K562 (cell line): ENCODE measurements around the gene CDAN1. TPM values are rescaled to one million over a fixed set of nuclear protein-coding genes. Genes with fewer than 3 reads are reported as not detected.

Source experiments
- BMI1 ChIP-seq: fragments of 150-350 bp; IDR thresholded peaks from 2 replicates; pipeline ENCODE4 v1.6.1; 2014; ENCODE audit warnings: low read length
- CHD4 ChIP-seq: fragments of 200-600 bp; sonication (generic); IDR thresholded peaks from 3 replicates; pipeline ENCODE4 v1.6.1; 2012; ENCODE audit warnings: low read depth, mild to moderate bottlenecking, mixed read lengths, low read length, inconsistent platforms; ENCODE audit not compliant: insufficient read depth, insufficient replicate concordance, poor library complexity, severe bottlenecking
- DACH1 ChIP-seq: fragments of 450-650 bp; IDR thresholded peaks from 2 replicates; pipeline ENCODE4 v1.6.1; 2018; ENCODE audit not compliant: partially characterized antibody
- FOSL1 ChIP-seq: fragments of 200-800 bp; sonication (Bioruptor generic); conservative IDR thresholded peaks from 2 replicates; pipeline ENCODE4 v1.6.1; 2016; ENCODE audit warnings: missing genetic modification characterization, missing compliant biosample characterization
- FUS ChIP-seq: fragments of 200-400 bp; formaldehyde crosslinking; optimal IDR thresholded peaks from 2 replicates; pipeline ENCODE3; 2017; ENCODE audit warnings: low read depth, low read length
- GTF3C2 ChIP-seq: IDR thresholded peaks from 3 replicates; pipeline ENCODE4 v1.6.1; 2011; ENCODE audit warnings: borderline replicate concordance, mild to moderate bottlenecking, moderate library complexity; ENCODE audit not compliant: insufficient read length; ENCODE audit errors: extremely low read depth
- HEY1 ChIP-seq: fragments of 250-450 bp; sonication (Bioruptor Pico); IDR thresholded peaks from 2 replicates; pipeline ENCODE4 v1.5.0; 2020; ENCODE audit warnings: mild to moderate bottlenecking, moderate library complexity, borderline replicate concordance
- NFE2L1 ChIP-seq: fragments of 450-650 bp; IDR thresholded peaks from 2 replicates; pipeline ENCODE4 v1.6.1; 2016; ENCODE audit warnings: missing genetic modification characterization, low read depth, mild to moderate bottlenecking, missing compliant biosample characterization, moderate library complexity, borderline replicate concordance
- PATZ1 ChIP-seq: fragments of 250-450 bp; sonication (Bioruptor Pico); IDR thresholded peaks from 2 replicates; pipeline ENCODE4 v1.5.0; 2020; ENCODE audit warnings: mild to moderate bottlenecking, borderline replicate concordance
- POLR2B ChIP-seq: fragments of 450-650 bp; IDR thresholded peaks from 2 replicates; pipeline ENCODE4 v1.6.1; 2018; ENCODE audit warnings: low read depth; ENCODE audit not compliant: partially characterized antibody
- RFX5 ChIP-seq: IDR thresholded peaks from 2 replicates; pipeline ENCODE4 v1.6.1; 2011; ENCODE audit warnings: low read depth, mild to moderate bottlenecking, improper control_type of control experiment, low read length
- SAFB2 ChIP-seq: fragments of 200-400 bp; formaldehyde crosslinking; IDR thresholded peaks from 2 replicates; pipeline ENCODE4 v1.6.1; 2018; ENCODE audit warnings: borderline replicate concordance, low read length, low read depth, moderate library complexity; ENCODE audit not compliant: severe bottlenecking
- TAF1 ChIP-seq: IDR thresholded peaks from 2 replicates; pipeline ENCODE4 v1.6.1; 2011; ENCODE audit warnings: mild to moderate bottlenecking, low read length, moderate library complexity; ENCODE audit not compliant: insufficient read depth, control insufficient read depth, severe bottlenecking; ENCODE audit errors: extremely low read depth
- TFAP4 ChIP-seq: sonication (generic); formaldehyde crosslinking; IDR thresholded peaks from 2 replicates; pipeline ENCODE4 v1.8.0; 2022; ENCODE audit warnings: missing genetic modification reagents, mild to moderate bottlenecking, moderate library complexity, borderline replicate concordance
- THAP7 ChIP-seq: fragments of 250-450 bp; sonication (Bioruptor Pico); IDR thresholded peaks from 2 replicates; pipeline ENCODE4 v1.5.0; 2021
- THRAP3 ChIP-seq: fragments of 450-650 bp; IDR thresholded peaks from 2 replicates; pipeline ENCODE4 v1.6.1; 2016; ENCODE audit warnings: mild to moderate bottlenecking, inconsistent platforms, borderline replicate concordance
- ZBTB43 ChIP-seq: sonication (generic); formaldehyde crosslinking; IDR thresholded peaks from 2 replicates; pipeline ENCODE4 v1.8.0; 2023; ENCODE audit warnings: mild to moderate bottlenecking, missing genetic modification reagents
- ZNF224 ChIP-seq: sonication (generic); formaldehyde crosslinking; IDR thresholded peaks from 2 replicates; pipeline ENCODE4 v1.8.0; 2022; ENCODE audit warnings: mild to moderate bottlenecking, missing genetic modification reagents
- ZNF311 ChIP-seq: fragments of 250-450 bp; sonication (Bioruptor Pico); IDR thresholded peaks from 2 replicates; pipeline ENCODE4 v1.4.0; 2020; ENCODE audit warnings: mild to moderate bottlenecking, moderate library complexity
- polyA plus RNA-seq, 8 experiments: library from polyadenylated mRNA; depleted of rRNA in 4 of 8; stranded (reverse) in 5 of 8; unstranded in 3 of 8; fragments of >200 nt; fragmentation: Nextera tagmentation in 2 of 8; fragmentation: Illumina TruSeq in 1 of 8; extraction: Ambion mirVana in 2 of 8; extraction: Trizol in 1 of 8; gene quantifications; 2 replicates each; pipeline versions ENCODE4 v1.2.1 to v1.2.3, GENCODE V29; 2011 to 2014; ENCODE audit warnings: inconsistent platforms in 1 of 8, missing spikeins in 1 of 8
- total RNA-seq, 7 experiments: library from RNA; depleted of rRNA in 6 of 7; stranded (reverse); fragments of >200 nt in 6 of 7; fragmentation: Illumina TruSeq in 2 of 7; extraction: Trizol in 2 of 7; gene quantifications; 2 replicates each; pipeline versions ENCODE4 v1.2.1 to v1.2.3, GENCODE V29; 2011 to 2021; ENCODE audit warnings: low replicate concordance in 1 of 7

Gene CDAN1
- total and polyA plus RNA-seq, 9 of the 15 experiments (the other 6 are each of a cell fraction or from before 2014, with no cell fraction given): 1.6 to 34.4 (median 13.8) TPM

GRCh38 chr15:42736793-42737528 lies at the start of gene CDAN1 (continued):
- TF ChIP-seq PATZ1 (CRISPR knock-in tag): no peak
- TF ChIP-seq POLR2B: peak; percentile 56
- no peak for TF ChIP-seq HEY1 (CRISPR knock-in tag)
- TF ChIP-seq CHD4: no peak
- TF ChIP-seq TFAP4: peak; percentile 54; the same call in 1 of the 2 replicates
- no peak for TF ChIP-seq GTF3C2
- TF ChIP-seq THRAP3: no peak
- TF ChIP-seq NFE2L1 (tag): no peak
- no peak for TF ChIP-seq FOSL1 (tag)
- no peak for TF ChIP-seq THAP7 (CRISPR knock-in tag)
- TF ChIP-seq DACH1: no peak
- no peak for TF ChIP-seq BMI1
- peak; percentile 10 for TF ChIP-seq FUS
- no peak for TF ChIP-seq RFX5
- no peak for TF ChIP-seq SAFB2
- no peak for TF ChIP-seq ZNF311
- TF ChIP-seq ZBTB43 (CRISPR knock-in tag): no peak
- no peak for TF ChIP-seq ZNF224 (CRISPR knock-in tag)
- peak; percentile 82 for TF ChIP-seq TAF1
